Retinal pigment epithelial cell (primary cell): ENCODE measurements around the gene FAM13C.
A peak's percentile ranks its signal among the peaks of the same experiment; 100 is the strongest.

Source experiments
- DNase-seq: peaks from one replicate; pipeline ENCODE4 v3.0.0-alpha.2; 2010; ENCODE audit warnings: low read depth
- H3K4me3 ChIP-seq: 2 replicates; pipeline ENCODE4 v1.5.1; 2011; ENCODE audit warnings: mild to moderate bottlenecking, low read length, control low read depth, moderate library complexity
- CTCF ChIP-seq: conservative IDR thresholded peaks from 2 replicates; pipeline ENCODE4 v1.5.1; 2011; ENCODE audit warnings: low read depth, low read length, control low read depth, inconsistent platforms

Gene FAM13C

GRCh38 chr10:59284118-59284975 lies 78.0 kb downstream of the FAM13C start:
- no peak for TF ChIP-seq CTCF
- peak overlapping the region; percentile 40 for H3K4me3 ChIP-seq
- peak; percentile 88 for DNase-seq

- DNase-seq, result peak; percentile 90
- TF ChIP-seq CTCF, result no peak
- H3K4me3 ChIP-seq, result peak overlapping the region; percentile 40
Measured at GRCh38 chr10:59283456-59284091, 78.8 kb downstream of the FAM13C start.

GRCh38 chr10:59281861-59282260 lies 80.5 kb downstream of the FAM13C start:
- H3K4me3 ChIP-seq, result no peak overlapping the region
- no peak for TF ChIP-seq CTCF
- DNase-seq, result no peak

GRCh38 chr10:59279991-59280505 lies 82.3 kb downstream of the FAM13C start:
- no peak for TF ChIP-seq CTCF
- DNase-seq, result no peak
- no peak overlapping the region for H3K4me3 ChIP-seq

GRCh38 chr10:59279476-59279875 lies 82.9 kb downstream of the FAM13C start:
- H3K4me3 ChIP-seq, result no peak overlapping the region
- TF ChIP-seq CTCF, result no peak
- no peak for DNase-seq

GRCh38 chr10:59276919-59277318 lies 85.4 kb downstream of the FAM13C start:
- no peak for TF ChIP-seq CTCF
- no peak overlapping the region for H3K4me3 ChIP-seq

GRCh38 chr10:59276133-59276532 lies 86.2 kb downstream of the FAM13C start:
- DNase-seq, result no peak
- TF ChIP-seq CTCF, result no peak
- H3K4me3 ChIP-seq, result no peak overlapping the region

More at GRCh38 chr10:59276919-59277318, 85.4 kb downstream of the FAM13C start:
- DNase-seq, result no peak
